Fibroblast of skin of abdomen (primary cell): ENCODE data around the gene SPAG16.

Experiments
- DNase-seq: peaks from one replicate; pipeline ENCODE4 v3.0.0-alpha.2; 2013

SPAG16 gene

DNA sequence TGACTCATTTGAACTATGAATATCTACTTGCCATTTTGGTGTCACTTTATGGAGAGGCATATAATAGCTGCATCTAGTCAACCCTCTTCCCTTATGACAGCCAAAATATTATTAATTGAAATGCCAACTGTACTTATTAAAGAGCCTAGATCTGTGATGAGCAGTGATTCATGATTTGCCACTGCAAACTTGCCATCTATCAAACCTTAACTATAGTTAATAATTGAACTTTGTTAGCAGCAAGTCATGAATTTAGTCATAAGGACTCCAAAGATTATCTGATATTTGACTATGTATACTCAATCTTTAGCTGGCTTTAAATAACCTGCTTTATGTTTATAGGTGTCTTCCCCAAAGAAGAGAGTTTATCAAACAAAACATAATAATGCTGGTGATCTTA, 1010.2 kb downstream of the SPAG16 start:
- no peak for DNase-seq

DNA sequence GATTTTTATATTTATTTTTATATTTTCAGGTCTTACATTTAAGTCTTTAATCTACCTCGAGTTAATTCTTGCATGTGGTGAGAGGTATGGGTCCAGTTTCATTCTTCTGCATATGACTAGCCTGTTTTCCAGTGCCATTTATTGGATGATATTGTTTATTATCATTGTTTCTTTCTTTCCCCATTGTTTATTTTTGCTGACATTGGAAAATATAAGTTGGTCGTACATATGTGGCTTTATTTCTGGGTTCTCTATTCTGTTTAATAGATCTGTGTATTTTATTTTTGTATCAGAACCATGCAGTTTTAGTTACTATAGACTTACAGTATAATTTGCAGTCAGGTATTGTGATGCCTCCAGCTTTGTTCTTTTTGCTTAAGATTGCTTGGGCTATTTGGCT, 1013.2 kb downstream of the SPAG16 start:
- DNase-seq, result no peak

DNA sequence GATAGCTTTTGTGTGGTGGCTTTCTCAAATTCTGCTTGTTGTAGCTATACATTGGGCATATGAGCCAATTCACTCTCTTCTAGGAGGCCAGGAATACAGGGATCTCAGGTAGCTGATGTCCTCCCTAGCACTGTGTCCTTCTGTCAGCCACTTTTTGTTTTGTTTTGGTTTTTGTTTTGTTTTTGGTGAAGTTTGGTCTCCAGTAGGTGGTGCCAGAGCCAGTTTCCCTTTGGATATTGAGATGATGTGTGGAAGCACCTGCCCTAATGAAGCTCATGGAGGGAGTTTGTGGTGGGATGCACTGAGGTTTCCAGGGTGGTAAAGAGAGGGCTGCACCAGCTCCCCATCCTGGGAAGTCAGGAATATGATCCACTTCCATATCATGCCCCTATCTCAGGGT, 1026.1 kb downstream of the SPAG16 start:
- no peak for DNase-seq

DNA sequence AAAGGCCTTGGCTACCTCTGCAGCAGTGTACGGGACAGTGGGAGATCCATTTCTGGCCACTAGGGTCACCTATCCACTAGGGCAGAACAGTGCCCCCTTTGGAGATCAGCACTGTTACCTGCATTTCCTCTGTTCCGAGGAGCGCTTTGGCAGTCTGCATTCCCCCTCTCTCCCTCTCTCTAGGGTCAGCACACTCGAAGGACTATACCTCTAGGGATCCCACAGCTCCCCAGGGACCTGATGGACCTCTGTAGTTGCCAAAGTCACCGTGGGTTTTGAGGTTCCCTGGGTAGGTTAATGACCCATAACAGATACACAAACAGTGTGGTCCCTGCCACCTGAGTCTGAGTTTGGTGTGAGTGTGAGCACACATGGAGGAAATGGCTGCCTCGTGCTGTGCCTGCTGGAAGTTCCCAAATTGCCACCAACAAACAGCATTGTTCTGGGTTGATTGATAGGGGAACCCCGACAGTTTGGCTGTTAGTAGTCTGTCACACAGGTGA, 1026.8 kb downstream of the SPAG16 start:
- no peak for DNase-seq

DNA sequence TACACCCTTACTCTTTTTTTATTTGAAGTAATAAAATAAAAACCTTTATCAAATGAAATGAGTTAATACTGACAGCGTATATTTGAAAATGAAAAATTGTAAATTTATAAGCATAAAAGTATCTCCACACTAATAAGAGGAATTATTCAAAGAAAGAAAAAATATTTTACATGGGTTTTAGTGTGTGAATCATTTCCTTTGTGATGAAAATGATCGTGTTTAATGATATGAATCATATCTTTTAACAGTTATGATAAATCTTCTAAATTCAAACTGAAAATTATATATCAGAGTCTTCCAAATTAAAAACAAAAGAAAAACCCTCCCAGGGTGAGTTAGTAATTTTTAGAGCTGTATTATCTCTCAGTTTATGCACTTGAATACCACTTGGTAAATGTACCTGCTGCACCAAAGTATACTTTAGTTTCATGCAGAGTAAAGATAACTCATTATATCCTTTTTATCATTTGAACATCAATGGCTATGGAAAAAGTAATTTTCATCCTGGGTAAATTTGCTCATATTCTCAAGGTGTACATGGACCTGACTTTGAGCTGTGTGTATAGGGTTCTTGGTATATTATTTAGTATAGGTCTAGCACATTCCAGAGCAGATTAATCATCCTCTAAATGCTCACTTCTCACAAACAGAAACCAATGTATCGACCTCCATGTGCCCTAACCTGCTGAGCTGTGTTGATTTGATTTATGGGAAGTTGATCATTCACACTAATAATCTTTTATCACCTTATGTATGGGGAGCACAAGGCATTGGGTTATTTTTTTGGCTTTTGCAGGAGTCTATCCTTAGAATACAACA, 1027.9 kb downstream of the SPAG16 start:
- DNase-seq, result peak; percentile 0

DNA sequence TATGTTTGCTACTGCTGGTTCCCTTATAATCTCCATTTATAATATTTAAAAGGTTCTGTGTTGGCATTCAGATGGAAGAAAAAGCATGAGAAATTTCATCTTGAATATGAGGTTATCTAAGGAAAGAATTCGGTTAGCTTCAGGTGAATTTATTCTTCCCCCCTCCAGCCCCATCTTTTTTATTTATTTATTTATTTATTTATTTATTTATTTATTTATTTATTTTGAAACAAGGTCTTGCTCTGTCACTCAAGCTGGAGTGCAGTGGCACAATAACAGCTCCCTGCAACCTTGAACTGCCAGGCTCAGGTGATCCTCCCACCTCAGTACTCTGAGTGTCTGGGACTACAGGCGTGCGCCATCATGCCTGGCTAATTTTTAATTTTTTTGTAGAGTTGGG, 1031.1 kb downstream of the SPAG16 start:
- DNase-seq, result no peak

DNA sequence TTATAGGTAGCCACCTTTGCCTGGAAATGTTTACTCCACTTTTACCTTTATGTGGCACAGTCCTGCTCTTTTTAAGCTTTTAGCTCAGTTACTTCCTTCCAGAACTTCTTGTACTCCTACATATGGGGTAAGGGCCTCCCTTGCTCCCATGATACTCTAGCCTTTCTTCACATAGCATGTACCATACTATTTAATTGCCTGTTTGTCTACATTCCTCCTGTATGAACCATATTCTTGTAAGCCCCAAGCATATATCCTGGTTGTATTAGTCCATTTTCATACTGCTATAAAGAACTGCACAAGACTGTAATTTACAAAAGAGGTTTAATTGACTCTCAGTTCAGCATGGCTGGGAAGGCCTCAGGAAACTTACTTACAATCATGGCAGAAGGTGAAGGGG, 1035.9 kb downstream of the SPAG16 start:
- no peak for DNase-seq

DNA sequence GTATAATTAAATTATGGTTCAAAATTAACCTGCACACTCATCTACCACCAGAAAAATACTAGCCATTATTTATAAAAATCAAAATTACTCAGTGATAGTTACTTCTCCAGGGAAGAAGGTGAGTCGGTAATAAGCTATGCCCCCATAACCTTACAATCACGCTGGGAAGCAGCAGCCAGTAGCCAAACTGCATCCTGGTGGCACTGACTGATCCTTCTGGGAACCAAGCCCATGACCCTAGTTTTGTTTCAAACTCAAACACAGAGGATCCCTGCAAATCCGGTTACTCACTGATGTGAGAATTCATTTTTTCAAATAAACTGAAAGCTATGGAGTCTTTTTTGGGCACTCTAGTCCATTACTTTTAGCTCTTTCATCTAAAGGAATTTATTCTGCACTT, 1038.4 kb downstream of the SPAG16 start:
- peak; percentile 24 for DNase-seq

DNA sequence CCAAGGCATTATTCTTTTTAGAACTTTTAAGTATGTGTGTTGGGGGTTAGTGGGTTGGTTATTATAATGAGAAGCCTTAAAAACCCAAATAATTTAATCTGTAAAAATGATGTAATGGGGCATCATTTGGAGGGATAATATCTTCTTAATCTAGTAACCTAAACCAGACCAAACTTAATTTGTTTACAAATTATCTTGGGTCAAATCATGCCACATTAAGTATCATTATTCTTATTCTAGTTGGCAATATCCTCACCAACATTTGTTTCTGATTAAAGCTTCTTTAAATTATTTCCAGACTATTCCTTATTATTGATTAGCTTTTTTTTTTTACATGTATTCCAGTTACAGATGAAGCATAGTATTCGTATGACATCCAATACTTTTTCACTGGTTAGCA, 1041.1 kb downstream of the SPAG16 start:
- no peak for DNase-seq

DNA sequence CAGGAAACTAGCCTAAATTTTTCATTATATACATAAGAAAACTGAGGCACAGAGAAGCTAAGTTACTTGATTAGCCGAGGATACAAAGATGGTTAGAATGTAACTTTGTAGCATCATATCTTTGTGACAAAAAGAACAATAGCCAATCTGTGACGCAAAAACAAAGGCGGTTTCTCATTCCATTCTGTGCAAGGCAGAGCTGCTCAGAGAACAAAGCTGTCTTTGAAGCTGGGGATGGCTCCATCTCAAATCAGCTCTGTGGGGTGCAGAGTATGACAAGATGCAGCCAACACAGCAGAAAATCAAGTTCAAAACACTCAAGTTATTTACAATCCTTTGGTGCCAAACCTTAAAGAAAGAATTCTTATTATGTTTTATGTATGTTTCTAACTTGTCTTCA, 1044.7 kb downstream of the SPAG16 start:
- no peak for DNase-seq

DNA sequence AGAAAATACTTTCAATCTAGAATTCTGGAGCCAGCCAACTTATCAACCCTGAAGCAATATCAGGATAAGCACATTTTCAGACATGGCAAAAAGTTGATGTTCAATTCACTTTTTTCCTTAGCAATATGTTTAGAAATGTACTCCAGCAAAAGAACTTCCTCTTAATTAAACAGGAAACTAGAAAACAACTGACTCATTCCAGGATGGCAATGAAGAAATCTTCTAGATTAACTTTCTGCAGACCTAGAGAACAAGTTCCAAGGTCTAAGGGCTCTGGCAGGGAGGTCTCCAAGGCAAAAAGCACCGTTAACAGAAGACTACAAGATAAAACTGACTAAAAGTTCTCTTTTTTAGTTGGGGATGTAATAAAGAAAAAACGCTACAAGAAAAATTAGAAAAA, 1057.4 kb downstream of the SPAG16 start:
- no peak for DNase-seq

DNA sequence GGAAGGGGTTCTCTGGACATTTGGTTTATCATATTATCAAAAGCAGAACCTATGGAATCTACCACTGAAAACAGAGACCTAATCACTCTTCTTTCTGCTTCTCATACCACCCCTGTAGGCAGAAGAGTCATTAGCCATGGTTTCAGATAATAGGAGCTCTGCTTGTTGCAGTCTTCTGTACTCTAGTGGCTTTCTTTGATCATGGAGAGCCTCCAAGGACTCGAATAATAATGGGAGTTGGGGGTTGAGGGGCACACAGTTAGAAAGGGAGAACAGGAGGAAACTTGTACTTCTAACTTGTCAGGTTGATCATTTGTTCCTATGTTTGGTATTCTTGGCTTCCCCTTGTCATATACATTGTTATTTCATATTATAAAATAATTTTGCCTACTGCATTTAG, 1074.2 kb downstream of the SPAG16 start:
- no peak for DNase-seq

DNA sequence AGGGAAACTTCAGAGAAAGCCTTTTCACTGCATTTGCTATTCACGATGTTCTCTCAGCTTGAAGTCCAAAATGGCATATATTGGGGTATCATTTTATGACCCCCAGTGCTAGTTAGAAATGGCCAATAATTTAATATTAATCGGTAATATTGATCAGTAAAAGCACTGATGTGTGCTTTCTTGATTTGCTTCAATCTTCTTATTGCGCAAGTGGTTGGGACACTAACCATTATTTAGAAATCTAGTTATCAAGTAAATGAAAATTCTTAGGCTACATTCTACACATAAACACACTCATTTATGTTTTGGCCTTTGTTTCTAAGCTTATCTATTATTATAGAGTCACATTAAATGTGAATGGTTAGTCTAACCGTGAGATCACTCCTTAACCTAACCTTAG, 1076.9 kb downstream of the SPAG16 start:
- no peak for DNase-seq

DNA sequence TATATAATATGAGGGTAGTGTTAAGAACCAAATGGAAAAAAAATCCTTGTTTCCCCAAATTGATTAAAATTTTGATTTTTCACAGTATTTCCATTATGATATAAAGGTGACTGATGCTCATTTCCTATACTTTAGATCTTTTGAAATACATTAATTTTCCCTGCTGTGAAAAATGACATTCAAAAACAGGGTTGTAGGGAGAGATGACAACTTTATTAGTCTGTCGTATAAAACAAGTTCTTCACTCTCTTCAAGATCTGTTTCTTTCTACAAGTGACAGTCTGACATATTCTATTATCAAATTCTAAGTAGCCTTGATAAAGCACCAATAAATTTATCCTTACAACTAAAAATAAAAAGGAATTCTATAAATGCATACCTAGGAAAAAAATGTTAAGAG, 1081.3 kb downstream of the SPAG16 start:
- no peak for DNase-seq

DNA sequence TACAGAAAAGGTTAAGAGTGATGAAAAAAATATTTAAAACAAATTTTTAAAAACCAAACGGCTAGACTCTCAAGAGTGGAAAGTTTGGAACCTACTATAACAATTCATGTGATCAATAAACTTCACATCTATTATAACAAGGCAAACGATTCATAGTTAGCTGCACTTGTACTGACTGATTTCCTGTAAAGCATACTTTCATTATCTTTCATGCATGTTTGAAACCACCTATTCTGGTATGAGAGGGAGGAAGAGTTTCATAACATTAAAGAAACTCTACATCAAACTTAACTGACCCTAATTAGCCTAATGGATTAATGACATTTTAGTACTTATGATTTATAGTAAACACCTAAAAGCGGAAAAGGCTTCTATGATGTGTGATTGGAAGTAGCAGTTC, 1082.9 kb downstream of the SPAG16 start:
- DNase-seq, result no peak

DNA sequence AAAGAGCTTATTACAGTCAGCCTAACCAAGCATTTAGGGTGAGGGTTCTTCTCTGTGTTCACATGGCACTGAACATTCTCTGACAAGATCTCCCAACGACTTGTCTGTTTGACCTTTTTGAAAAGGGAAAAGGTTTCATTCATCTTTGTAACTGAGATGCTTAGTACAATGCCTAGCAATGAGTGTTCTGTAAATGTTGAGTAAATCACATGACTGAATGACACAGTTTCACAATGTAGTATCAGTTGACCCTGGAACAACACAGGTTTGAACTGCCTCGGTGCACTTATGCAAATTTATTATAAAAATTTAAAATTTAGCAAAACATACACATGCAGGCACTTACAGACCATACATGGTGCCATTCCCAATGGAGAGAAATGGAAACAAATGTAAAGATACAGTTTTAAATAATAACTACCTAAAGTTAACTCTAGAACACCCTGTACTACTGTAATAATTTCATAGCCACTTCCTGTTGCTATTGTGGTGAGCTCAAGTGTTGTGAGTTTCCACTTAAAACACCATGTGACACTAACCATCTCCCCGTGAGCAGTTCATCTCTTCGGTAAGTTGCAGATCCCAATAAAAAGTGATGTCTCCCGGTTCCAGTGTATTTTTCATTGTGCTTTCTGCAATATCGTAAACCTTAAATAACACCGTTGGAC, 1092.5 kb downstream of the SPAG16 start:
- DNase-seq, result no peak

DNA sequence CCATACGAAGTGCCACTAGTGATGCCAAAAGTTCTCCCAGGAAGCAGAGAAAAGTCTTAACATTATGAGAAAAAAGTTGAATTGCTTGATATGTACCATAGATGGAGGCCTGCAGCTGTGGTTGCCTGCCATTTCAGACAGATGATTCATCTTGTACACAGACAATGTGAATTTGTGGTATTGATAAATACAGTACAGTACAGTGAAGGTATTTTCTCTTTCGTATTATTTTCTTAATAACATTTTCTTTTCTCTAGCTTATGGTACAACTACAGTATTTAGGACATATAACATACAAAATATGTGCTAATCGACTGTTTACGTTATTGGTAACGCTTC, 1093.0 kb downstream of the SPAG16 start:
- no peak for DNase-seq

DNA sequence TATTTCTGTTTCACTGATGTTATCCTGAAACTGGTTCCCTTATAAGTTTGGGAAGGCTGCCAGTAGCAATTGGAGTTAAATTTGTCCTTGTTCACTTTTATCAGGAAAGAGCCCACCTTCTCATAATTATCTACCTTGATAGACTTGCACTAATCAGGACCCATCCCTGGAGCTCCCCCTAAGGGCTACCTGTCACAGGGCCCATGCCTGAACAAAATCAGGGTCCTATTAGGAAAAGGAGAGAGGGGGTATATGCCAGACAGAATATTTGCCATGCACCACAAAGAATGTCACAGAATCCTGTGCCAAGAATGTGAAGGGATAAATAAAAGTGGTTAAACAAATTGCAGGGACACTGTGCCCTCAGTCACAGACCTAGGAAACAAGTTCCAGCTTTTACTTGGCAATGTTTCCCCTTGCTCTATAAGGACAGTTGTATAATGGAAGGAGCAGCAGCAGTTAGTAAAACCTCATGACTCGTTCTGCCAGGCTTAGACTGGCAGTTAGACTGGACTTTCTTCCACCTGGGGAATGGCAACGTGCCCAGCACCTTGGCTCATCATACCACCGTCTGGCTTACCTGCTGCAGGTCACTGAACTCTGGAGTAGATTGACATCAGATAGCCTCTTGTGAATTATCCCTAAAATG, 1094.3 kb downstream of the SPAG16 start:
- no peak for DNase-seq

DNA sequence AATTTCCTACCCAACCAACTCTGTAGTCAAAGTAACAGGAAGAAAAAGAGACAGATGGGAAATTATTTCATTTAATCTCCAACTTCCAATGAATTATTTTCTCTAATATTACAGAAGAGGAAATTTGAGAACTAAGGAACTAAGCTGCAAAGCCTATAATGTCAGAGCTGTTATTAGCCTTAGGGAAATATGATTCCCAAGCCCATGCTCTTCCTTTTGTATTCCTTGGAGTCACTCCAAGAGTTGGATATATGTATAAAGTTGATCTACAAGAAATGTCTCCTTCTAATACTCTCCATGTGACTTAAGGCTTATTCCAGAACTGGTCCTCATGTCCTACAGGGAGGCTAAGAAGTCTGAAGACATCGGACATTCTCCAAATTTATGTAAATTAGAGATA, 1095.0 kb downstream of the SPAG16 start:
- DNase-seq, result no peak

DNA sequence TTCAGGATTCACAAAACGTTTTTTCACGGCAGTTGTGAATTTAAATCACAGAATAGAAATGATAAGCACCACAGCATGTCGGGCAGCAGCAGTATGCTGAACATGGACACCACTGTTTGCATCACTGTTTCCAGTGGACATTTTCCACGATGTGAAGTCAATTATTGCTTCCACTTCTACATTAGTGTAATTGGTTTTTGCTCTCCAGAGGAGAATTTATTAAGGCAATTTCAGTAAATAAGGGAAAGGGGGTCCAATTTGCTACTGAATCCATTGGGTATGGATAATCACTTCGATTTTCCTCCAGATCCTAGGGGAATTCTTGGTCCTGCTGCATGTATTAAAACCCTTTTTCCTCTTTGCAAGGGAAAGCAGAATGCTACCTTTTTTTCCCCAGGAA, 1096.4 kb downstream of the SPAG16 start:
- DNase-seq, result no peak

DNA sequence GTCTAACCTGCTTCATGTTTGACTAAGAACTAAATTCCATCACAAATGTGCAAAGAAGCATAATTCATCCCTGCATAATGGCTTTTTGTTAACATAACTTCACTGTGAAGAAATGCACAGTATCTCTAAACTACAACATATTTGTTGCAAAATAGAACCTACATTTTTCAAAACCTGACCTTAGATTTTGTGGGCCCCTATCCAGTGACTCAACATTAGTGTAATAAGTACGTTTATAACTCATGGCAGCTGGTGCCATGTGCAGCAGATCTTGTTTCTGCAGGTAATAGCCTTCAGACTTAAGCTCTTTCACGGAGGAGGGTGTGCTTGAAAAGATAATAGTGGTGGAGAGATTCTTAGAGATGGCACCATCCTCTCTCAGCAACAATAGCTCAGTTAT, 1098.0 kb downstream of the SPAG16 start:
- DNase-seq, result no peak

DNA sequence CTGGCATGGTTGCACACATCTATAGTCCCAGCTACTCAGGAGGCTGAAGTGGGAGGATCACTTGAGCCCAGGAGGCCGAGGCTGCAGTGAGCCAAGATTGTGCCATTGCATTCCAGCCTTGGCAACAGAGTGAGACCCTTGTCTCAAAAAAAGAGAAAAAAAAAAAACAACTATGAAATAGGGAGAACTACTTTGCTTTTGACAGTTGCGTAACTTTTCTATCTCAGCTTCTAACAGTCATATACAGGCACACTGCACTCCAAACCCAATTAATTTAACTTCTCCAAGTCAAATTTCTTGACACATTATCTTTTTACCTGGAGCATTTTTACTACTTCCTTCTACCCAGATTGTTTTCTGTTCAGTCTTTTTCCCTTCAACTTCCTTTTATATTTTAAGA, 1102.5 kb downstream of the SPAG16 start:
- no peak for DNase-seq

DNA sequence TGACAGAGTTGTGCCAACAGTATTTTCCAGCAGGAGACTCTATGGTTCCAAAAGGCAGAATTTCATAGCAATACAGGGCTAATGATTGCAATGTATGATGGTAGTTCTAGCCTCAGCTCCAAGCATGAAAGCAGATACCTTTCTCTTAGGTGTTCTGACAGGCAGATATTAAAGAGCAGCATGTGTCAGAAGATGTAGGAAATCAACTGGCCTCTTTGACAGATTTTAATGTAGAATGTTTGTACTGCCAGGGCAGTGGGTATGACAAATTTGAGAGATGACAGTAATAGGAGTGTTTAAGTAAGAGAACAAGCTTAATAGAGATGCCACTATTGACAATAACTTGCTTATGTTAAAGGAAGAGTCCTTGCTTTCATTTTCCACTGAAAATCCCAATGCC, 1105.1 kb downstream of the SPAG16 start:
- no peak for DNase-seq

DNA sequence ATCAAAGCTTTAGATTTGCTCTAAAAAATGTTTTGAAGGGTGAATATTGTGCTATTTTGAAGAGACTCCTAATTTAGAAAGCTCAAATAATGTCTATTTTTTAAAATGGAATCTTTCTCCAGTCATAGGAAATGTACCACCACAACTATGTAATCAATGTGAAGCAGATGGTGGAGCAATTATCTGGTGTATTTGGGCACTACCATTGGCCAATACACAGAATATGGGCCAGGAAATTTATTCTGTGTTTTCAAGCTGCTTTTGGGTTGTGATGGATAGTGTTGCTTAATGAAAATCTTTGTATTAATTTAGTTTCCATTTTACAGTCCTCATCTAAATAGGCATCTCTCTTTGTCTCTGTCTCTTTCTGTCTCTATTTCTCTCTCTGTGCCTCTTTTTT, 1109.5 kb downstream of the SPAG16 start:
- DNase-seq, result no peak
